Hepatocyte (in vitro differentiated cells): ENCODE measurements around the gene TMEM63B. TPM values are rescaled to one million over a fixed set of nuclear protein-coding genes. Genes with fewer than 3 reads are reported as not detected.

ENCODE experiments used
- DNase-seq: peaks from one replicate; pipeline ENCODE4 v3.0.0-alpha.2; 2016; ENCODE audit warnings: low spot score
- H2AFZ ChIP-seq: fragments of 200-600 bp; sonication (generic); 2 replicates; pipeline ENCODE4 v1.6.0; 2016; ENCODE audit warnings: antibody characterized with exemption, mild to moderate bottlenecking
- H3K27ac ChIP-seq: fragments of 200-600 bp; sonication (generic); 2 replicates; pipeline ENCODE4 v1.5.1; 2016; ENCODE audit warnings: mild to moderate bottlenecking
- H3K27me3 ChIP-seq: fragments of 200-600 bp; sonication (generic); 2 replicates; pipeline ENCODE4 v1.6.1; 2016
- H3K36me3 ChIP-seq: fragments of 200-600 bp; sonication (generic); replicated peaks from 2 replicates; pipeline ENCODE4 v1.5.1; 2016; ENCODE audit warnings: low read depth; ENCODE audit not compliant: insufficient read depth
- H3K4me1 ChIP-seq: fragments of 200-600 bp; sonication (generic); 2 replicates; pipeline ENCODE4 v1.5.1; 2016; ENCODE audit warnings: mild to moderate bottlenecking, moderate library complexity; ENCODE audit not compliant: insufficient read depth
- H3K4me2 ChIP-seq: fragments of 200-600 bp; sonication (generic); 2 replicates; pipeline ENCODE4 v1.6.0; 2016
- H3K4me3 ChIP-seq: fragments of 200-600 bp; sonication (generic); 2 replicates; pipeline ENCODE4 v1.5.1; 2016; ENCODE audit warnings: mild to moderate bottlenecking
- H3K79me2 ChIP-seq: fragments of 200-600 bp; sonication (generic); 2 replicates; pipeline ENCODE4 v1.6.0; 2017; ENCODE audit warnings: mild to moderate bottlenecking
- H3K9me2 ChIP-seq: fragments of 200-600 bp; sonication (generic); replicated peaks from 2 replicates; pipeline ENCODE4 v1.6.0; 2017; ENCODE audit warnings: mild to moderate bottlenecking; ENCODE audit not compliant: insufficient read depth
- H3K9me3 ChIP-seq: fragments of 200-600 bp; sonication (generic); 2 replicates; pipeline ENCODE4 v1.5.1; 2016; ENCODE audit warnings: low read depth, mild to moderate bottlenecking
- H4K20me1 ChIP-seq: fragments of 200-600 bp; sonication (generic); 2 replicates; pipeline ENCODE4 v1.6.0; 2016; ENCODE audit warnings: mild to moderate bottlenecking; ENCODE audit not compliant: insufficient read depth, poor library complexity, severe bottlenecking
- EZH2 ChIP-seq: fragments of 200-600 bp; sonication (generic); IDR thresholded peaks from 2 replicates; pipeline ENCODE4 v1.6.1; 2016; ENCODE audit warnings: antibody characterized with exemption, mild to moderate bottlenecking, borderline replicate concordance
- EZH2phosphoT487 ChIP-seq: fragments of 200-600 bp; sonication (generic); IDR thresholded peaks from one replicate; pipeline ENCODE4 v1.6.1; 2018; ENCODE audit warnings: antibody characterized with exemption, mild to moderate bottlenecking, low read depth, moderate library complexity; ENCODE audit not compliant: unreplicated experiment, severe bottlenecking
- WGBS: methylation state at CpG from one replicate; pipeline ENCODE4 v1.1.6; 2016; ENCODE audit warnings: low lambda C conversion rate; ENCODE audit errors: missing lambda C conversion rate; 5-methylcytosine and 5-hydroxymethylcytosine counted together
- polyA plus RNA-seq: library from polyadenylated mRNA; unstranded; fragments of >200 nt; fragmentation: Nextera tagmentation; extraction: Ambion mirVana; gene quantifications from 2 replicates; pipeline ENCODE4 v1.2.1, GENCODE V29; 2016
- total RNA-seq: library from RNA; depleted of rRNA; stranded (reverse); fragments of >200 nt; gene quantifications from 2 replicates; pipeline ENCODE4 v1.2.3, GENCODE V29; 2014
- TF ChIP-seq, protein P1 (sequence below): fragments of 200-600 bp; sonication (generic); IDR thresholded peaks from 2 replicates; pipeline ENCODE4 v1.5.1; 2016; ENCODE audit warnings: antibody characterized with exemption, mild to moderate bottlenecking; ENCODE audit not compliant: poor library complexity

Gene TMEM63B
- total and polyA plus RNA-seq, 2 experiments from 2014 or later: 31.4 to 43.5 TPM

DNA sequence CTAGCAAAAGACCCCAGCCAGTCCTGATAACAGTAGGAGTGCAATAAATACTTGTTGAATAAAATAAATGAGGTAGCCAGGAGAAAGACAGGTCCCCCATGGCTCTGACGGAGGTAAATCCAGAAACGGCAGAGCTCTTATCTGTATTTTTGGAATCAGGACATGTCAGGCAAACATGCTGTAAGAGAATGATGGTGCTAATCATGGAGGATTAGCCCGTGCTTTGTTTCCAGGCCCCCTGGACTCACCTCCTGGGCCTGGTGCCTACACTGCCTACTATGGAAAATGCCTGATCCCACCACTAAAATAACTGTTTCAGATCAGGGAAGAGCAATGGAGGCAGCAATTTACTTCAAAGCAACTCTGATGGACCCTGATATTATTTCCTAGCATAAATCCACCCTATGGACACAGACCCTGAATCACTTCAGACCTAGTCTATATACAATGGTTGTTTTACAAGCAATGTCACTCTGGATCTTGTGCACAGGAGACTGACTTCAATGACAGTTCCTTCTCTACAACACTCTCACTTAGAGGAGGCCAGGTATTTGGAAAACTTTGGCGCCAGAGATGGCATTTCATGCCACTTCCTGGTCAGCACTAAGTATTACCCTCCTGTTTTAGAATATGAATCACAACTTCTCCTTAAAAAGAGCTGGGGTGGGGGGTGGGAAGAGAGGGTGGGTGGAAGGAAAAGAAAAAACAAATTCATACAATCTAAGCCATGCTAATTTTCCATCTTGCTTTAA is 6.5 kb upstream of the TMEM63B start:
- no peak for DNase-seq
- H3K79me2 ChIP-seq: peaks cover 100% of the 10 kb centered on the region
- H3K9me3 ChIP-seq: no peaks in the 10 kb centered on the region
- peaks cover 67% of the 10 kb centered on the region for H3K4me1 ChIP-seq
- no peak overlapping the region for H3K27ac ChIP-seq
- peaks cover 86% of the 10 kb centered on the region for H4K20me1 ChIP-seq
- H3K4me2 ChIP-seq: no peak overlapping the region
- no peak overlapping the region for H2AFZ ChIP-seq
- no peaks in the 10 kb centered on the region for H3K36me3 ChIP-seq
- H3K4me3 ChIP-seq: no peak overlapping the region
- TF ChIP-seq EZH2 (no peak), EZH2phosphoT487 (no peak)
- TF ChIP-seq, protein P1, sequence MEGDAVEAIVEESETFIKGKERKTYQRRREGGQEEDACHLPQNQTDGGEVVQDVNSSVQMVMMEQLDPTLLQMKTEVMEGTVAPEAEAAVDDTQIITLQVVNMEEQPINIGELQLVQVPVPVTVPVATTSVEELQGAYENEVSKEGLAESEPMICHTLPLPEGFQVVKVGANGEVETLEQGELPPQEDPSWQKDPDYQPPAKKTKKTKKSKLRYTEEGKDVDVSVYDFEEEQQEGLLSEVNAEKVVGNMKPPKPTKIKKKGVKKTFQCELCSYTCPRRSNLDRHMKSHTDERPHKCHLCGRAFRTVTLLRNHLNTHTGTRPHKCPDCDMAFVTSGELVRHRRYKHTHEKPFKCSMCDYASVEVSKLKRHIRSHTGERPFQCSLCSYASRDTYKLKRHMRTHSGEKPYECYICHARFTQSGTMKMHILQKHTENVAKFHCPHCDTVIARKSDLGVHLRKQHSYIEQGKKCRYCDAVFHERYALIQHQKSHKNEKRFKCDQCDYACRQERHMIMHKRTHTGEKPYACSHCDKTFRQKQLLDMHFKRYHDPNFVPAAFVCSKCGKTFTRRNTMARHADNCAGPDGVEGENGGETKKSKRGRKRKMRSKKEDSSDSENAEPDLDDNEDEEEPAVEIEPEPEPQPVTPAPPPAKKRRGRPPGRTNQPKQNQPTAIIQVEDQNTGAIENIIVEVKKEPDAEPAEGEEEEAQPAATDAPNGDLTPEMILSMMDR: no peak
- 52% methylated on average over 4 of the region's 4 CpGs for WGBS
- no peaks in the 10 kb centered on the region for H3K27me3 ChIP-seq
- no peaks in the 10 kb centered on the region for H3K9me2 ChIP-seq

GRCh38 chr6:44122801-44123200 is 4.6 kb upstream of the TMEM63B start:
- no peak overlapping the region for H2AFZ ChIP-seq
- no peak for TF ChIP-seq EZH2phosphoT487
- no peak for TF ChIP-seq EZH2
- TF ChIP-seq, protein P1: no peak
- no peaks in the 10 kb centered on the region for H3K36me3 ChIP-seq
- peak overlapping the region; percentile 15 for H3K27ac ChIP-seq
- 73% methylated on average over 1 of the region's 1 CpG for WGBS
- no peaks in the 10 kb centered on the region for H3K9me2 ChIP-seq
- no peaks in the 10 kb centered on the region for H3K27me3 ChIP-seq
- H3K9me3 ChIP-seq: no peaks in the 10 kb centered on the region
- DNase-seq: no peak
- peak overlapping the region; percentile 56 for H3K4me2 ChIP-seq
- H4K20me1 ChIP-seq: peaks cover 77% of the 10 kb centered on the region
- peaks cover 94% of the 10 kb centered on the region for H3K79me2 ChIP-seq
- peaks cover 53% of the 10 kb centered on the region for H3K4me1 ChIP-seq
- no peak overlapping the region for H3K4me3 ChIP-seq

DNA sequence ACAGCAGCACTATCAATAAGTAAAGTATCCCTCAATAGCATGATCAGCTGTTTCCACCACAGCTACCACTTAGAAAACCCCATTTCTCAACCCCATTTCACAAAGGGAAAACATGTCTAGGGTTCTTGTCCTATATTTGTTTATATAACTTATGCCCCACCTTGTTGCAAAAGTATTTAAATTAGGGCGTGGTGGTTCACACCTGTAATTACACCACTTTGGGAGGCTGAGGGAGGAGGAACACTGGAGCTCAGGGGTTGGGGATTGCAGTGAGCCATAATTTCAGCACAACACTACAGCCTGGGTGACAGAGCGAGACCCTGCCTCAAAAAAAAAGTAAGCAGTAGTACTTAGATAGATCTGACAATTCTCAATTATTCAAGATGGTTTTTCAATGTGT is 3.8 kb upstream of the TMEM63B start:
- Histone ChIP-seq H3K9me2 (no peaks in the 10 kb centered on the region), H3K9me3 (no peaks in the 10 kb centered on the region), H3K36me3 (no peaks in the 10 kb centered on the region), H3K27me3 (no peaks in the 10 kb centered on the region), H4K20me1 (peaks cover 71% of the 10 kb centered on the region), H3K4me3 (no peak overlapping the region), H3K4me1 (peaks cover 51% of the 10 kb centered on the region), H3K79me2 (peaks cover 94% of the 10 kb centered on the region), H3K4me2 (peak overlapping the region; percentile 56), H2AFZ (no peak overlapping the region), H3K27ac (no peak overlapping the region)
- 88% methylated on average over 2 of the region's 2 CpGs for WGBS
- TF ChIP-seq EZH2 (no peak), EZH2phosphoT487 (no peak)
- TF ChIP-seq, protein P1: no peak
- no peak for DNase-seq
